GM13977 (cell line): ENCODE results near the gene UBXN4.
"Not testable (repeated sequence)": the region's sequence is repeated elsewhere in the genome, so short reads cannot be mapped to it uniquely, and the experiment has no call there.

Experiments
- DNase-seq: peaks from one replicate; pipeline ENCODE4 v3.0.0; 2012; ENCODE audit warnings: low spot score
- in situ Hi-C: fragments of 300-500 bp; cut with MboI; formaldehyde crosslinking; loops from one replicate; pipeline ENCODE4 v1.12.0; 2022; ENCODE audit warnings: low sequenced_read_pairs, low pct_unique_long_range_greater_than_20kb, mixed read lengths, inconsistent platforms; ENCODE audit not compliant: unreplicated experiment
- TF ChIP-seq, protein P1 (sequence below): IDR thresholded peaks from 2 replicates; pipeline ENCODE4 v1.5.1; 2012; ENCODE audit warnings: mild to moderate bottlenecking, control low read depth; ENCODE audit not compliant: insufficient read depth; ENCODE audit errors: extremely low read depth, missing control alignments

UBXN4 gene

DNA sequence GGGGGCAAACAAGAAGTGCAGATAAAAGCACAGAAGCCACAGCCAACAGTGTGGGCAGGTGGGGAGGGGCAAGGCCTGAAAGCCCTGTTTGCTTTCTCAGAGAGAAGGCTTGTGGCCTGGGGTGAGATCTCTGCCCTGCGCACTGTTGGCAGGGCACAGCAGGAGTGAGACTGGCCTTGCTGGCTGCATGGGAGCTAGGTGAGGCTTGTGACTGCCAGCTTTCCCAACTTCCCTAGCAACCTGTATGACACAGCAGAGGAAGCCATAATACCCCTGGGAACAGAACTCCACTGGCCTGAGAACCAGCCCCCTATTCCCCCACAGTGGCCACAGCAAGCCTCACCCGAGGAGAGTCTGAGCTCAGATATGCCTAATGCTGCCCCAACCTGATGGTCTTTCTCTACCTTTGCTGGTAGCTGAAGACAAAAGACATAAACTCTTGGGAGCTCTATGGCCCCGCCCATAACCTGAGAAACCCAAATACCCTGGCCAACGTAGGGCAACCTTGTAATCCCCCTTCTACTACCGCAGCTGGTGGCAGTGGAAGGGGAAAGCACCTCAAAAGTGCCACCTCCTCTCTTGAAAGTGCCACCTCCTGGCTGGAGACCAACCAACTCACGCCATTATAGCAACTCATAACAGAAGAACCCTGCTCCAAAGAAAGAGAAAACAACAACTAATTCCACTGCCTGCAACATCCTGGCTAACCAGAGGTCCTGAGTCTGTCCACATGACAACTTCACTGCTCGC lies 50.9 kb downstream of the UBXN4 start:
- in situ Hi-C loops: no loop called here
- TF ChIP-seq, protein P1, sequence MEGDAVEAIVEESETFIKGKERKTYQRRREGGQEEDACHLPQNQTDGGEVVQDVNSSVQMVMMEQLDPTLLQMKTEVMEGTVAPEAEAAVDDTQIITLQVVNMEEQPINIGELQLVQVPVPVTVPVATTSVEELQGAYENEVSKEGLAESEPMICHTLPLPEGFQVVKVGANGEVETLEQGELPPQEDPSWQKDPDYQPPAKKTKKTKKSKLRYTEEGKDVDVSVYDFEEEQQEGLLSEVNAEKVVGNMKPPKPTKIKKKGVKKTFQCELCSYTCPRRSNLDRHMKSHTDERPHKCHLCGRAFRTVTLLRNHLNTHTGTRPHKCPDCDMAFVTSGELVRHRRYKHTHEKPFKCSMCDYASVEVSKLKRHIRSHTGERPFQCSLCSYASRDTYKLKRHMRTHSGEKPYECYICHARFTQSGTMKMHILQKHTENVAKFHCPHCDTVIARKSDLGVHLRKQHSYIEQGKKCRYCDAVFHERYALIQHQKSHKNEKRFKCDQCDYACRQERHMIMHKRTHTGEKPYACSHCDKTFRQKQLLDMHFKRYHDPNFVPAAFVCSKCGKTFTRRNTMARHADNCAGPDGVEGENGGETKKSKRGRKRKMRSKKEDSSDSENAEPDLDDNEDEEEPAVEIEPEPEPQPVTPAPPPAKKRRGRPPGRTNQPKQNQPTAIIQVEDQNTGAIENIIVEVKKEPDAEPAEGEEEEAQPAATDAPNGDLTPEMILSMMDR: no peak
- no peak for DNase-seq

DNA sequence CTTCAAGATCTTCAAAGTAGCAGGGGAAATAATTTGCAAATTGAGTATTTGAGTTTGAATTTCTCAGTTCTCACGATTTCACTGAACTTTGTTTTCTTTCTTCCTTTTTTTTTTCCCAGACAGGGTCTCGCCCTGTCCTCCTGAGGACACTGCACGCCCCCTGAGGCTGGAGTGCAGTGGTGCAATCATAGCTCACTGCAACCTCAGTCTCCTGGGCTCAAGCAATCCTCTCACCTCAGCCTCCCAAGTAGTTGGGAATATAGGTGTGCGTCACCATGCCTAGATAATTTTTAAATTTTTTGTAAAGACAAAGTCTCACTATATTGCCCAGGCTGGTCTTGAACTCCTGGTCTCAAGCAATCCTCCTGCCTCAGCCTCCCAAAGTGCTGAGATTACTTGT lies 54.0 kb downstream of the UBXN4 start:
- in situ Hi-C loops, DNase-seq: not testable (repeated sequence)

DNA sequence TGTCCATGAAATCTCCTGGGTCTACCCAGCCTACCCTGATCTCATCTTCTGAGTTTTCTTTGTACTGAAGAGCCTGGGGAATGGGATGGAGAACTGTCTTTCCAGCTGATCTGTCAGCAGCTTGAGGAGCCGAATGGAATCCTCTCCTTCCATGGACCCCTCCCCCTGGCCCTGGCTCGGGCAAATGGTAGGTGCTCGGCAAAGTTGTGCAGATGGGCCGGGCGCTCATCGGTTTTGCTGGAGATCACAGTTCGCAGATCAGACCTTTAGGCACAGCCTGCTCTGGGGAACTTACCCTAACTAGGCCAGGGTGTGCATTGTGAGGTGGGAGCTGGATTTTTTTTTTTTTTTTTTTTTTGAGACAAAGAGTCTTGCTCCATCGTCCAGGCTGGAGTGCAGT lies 55.0 kb downstream of the UBXN4 start:
- in situ Hi-C loops: no loop called here
- TF ChIP-seq, protein P1: no peak
- DNase-seq: no peak

DNA sequence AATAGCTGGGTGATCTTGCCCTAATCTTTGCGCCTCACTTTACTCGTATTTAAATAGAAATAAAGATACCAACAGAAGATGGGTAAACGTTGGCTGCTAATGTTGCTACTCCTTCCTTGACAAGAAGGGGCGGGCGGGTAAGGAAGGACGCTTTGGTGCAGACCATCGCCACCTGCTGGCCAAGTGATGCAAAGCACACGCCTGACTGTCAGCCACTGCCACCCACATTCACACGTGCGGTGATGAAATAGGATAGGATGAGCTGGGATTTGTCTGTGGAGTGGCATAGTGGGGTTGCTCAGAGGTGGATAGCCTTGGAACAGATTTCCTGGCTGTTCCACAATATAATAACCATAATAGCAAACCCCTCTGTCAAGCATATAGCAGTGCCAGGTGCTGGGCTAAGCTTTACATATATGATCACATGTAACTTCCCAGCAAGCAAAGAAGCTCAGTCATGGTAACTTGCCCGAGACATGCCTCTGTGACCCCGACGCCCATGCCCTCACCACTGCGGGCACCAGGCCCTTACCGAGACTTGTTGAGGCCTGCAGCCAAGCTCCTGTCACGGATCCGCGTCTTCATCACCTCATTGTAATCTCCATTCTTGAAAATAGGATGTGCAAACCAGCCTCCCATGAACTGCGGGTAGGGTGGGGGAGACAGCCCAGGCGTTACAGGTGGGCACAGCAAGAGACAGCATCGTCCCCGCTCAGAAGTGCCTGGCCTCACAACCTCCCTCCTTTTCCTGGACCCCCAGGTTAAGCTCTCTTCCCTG lies 56.0 kb downstream of the UBXN4 start:
- DNase-seq: peak; percentile 83
- TF ChIP-seq, protein P1: peak; percentile 94
- in situ Hi-C loops: no loop called here

DNA sequence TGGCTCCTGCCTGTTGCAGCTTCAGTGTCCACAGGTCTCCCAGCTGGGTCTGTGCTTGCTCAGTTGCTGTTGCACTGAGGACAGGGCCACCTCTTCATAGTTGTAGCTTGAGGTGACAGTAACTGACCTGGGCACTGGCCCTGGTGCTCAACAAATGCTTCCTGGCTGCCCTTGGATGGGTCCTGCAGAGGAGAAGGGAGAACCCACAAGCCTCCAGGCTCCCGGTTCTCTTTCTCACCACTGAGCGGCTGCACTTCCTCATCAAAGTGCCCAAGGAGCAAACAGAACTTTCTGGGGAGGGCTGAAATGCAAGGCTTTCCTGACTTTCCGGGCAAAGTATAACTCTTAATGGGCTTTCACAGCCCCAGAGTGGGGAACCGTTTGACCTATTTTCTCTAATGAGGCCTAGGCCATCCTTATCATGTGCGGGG lies 56.6 kb downstream of the UBXN4 start:
- DNase-seq: no peak
- TF ChIP-seq, protein P1: no peak
- in situ Hi-C loops: no loop called here

DNA sequence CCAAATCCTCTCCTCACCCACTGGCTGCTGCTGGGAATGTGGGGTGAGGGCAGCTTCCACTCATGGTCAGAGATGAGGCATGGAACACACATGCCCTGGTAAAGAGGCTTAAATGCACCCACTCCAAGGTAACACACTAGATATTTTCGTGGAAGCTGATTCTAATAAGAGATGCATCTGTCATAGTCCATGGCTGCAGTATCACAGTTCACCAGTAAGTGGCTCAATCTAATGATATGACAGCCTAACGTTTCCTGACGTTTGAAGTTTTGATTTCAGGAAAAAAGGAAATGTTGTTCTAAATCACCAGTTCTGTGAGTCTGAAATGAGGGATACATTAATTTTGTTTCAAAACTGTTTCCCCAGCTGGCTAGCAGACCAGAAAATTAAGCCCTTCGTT lies 57.1 kb downstream of the UBXN4 start:
- TF ChIP-seq, protein P1: peak; percentile 38
- DNase-seq: no peak
- in situ Hi-C loops: no loop called here

DNA sequence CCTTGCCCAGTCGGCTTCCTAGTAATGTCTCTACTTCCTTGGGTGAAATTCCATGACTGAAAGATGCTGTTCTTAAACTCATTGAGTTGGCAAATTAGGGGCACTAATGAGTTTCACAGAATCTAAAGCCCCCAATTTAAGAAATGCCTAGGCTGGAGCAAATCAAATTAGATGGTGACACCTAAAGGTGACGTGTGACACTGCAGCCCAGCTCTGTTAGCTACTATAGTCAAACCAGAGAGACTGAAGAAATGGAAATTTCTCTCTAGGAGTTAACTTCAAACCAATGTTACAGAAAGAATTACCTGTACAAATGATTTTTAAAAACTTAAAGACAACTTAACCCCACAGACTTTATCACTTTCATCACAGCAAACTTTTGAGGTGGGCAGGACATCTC lies 58.1 kb downstream of the UBXN4 start:
- in situ Hi-C loops: no loop called here
- TF ChIP-seq, protein P1: no peak
- DNase-seq: no peak
